GM21360 (cell line): ENCODE data around the gene TMOD3.

Experiments used
- ATAC-seq: cut with Tn5 transposase; IDR thresholded peaks from one replicate; pipeline ENCODE4 v1.9.1; 2021; ENCODE audit warnings: mild to moderate bottlenecking, moderate library complexity; ENCODE audit not compliant: unreplicated experiment

TMOD3 gene

DNA sequence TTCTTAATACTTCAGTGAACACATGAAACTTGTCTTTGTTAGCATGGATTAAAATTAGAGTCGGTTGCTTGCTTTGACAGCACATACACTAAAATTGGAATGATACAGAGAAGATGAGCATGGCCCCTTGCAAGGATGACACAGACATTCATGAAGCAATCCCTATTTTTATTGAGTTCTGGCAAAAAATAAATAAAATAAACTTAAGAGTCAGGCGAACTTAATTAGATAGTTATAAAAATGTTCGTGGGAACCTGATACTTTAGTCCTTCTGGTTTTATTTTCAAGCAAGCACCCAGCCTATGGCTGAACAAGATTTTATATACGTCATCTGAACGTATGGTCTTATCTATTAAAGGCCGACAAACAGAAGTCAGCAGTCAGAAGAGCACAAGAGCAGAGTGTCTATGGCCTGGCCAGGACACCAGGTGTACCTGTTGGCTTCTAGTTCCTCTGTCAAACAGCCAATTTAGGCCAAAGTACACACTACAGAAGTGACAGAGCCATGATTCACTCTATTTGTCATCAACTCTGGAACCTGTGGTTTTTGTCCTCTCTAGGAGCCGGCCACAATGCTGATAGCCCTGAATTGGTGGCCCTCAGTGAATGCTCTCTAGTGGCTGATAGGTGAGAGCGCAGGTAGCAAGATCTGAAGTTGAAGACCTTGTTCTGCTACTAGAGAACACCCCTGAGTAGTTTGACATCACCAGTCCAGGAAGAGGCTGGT, 77.8 kb downstream of the TMOD3 start:
- ATAC-seq = no peak

DNA sequence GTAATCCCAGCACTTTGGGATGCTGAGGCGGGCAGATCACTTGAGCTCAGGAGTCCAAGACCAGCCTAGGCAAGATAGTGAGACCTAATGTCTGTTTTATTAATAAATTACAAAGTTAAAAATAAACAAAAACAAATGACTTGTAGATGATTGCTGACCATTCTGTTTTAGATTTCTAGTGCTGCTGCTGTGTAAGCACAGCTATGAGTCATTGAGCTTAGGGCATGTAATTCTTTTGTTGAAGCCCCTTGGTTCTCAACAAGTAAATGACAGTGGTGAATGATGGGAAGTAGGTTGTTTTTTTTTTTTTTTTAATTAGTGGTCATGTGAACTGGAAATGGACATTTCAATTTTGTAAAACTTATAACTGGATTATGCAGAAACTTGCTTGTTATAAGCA, 78.9 kb downstream of the TMOD3 start:
- no peak for ATAC-seq

DNA sequence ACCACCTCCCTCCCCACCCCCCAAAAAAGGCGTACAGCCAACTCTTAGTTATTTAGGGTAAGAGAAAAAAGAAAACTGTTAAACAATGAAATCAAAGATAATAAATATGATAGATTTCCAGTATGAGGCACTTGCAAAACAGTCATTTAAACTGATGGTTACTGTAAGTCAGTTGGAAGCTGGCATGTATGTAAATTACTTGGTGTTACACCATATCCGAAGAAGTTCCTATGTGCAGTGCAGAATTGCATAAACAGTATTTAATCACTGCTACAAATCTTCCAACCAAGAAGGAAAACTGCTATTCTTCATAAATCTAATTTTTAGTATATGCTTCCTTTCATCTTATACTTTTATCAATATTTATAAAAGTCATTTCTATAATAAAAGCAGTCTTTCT, 80.1 kb downstream of the TMOD3 start:
- no peak for ATAC-seq

DNA sequence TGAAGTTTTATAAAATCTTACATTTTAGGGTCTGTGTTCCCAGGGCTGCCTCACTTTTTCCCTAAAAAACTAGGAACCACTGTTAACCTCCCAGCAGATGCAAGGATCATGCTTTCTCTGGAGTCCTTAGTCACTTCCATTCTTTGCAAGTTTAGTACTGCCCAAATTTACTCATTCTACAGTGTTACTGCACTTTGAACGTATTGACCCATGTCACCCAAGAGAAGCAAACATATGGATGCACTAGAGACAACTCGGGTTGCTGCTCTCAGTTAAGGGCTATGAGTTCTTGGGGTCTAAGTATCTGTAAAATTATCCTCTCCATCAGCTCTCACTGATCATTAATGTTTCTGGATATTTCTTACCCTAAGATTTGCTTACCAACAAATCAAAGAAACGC, 83.1 kb downstream of the TMOD3 start:
- ATAC-seq = no peak

DNA sequence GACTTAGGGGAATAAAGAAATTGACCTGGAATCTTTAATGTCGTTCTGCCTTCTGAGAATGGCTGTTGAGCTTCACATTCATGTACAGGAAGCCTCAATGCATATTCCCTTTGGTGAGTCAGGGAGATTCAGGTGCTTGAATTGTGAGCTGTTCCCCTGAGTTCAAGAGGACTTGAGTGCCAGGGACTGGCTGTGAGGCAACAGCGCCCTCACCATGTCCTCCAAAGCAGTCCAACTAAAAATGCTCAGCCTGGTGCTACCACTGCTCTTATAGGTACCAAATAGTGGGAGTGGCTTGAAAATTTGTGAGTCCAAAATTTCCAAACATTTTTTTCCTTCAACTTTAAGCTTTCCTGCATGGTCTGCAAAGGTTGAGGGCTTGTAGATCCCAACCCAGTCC, 88.0 kb downstream of the TMOD3 start:
- ATAC-seq = no peak

DNA sequence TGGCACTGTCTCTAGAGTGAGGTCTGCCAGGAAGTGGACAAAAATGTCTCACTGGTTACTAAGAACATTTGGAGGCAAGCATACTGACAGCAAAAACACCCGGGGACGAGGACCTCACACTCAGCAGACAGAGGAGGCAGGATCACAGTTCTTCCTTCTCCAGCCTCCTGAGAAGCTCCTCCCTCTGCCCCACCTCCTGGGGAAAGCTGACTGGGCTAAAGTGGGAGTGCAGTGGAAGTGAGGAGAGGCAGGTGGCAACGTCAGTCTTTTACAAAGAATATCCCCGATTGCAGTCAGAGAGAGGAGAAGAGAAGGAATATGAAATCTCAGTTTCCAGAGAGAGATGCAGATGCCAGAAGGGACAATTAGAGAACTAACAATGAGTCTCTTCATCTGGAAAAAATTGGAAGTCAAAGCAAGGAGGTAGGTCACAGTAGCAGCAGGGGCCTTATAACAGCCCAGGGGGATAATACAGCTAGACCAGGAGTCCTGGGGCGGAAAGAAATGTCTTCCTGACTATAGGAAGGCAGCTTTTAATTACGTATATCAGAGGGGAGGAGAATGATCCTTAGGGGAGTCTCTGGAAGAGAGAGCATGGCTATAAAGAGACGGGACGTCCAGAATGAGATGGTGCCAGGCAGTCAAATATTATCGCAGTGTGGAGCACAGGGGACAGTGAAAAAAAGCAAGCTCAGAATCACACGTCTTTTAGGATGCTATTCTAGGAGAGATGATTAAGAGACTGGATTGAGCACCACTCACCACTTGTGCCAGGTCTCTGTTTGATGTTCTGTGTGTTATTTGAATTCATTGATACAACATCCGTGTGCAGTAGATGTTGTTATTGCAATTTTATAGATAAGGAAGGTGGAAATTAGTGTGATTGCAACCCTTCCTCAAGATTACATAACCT, 95.0 kb downstream of the TMOD3 start:
- ATAC-seq = no peak

DNA sequence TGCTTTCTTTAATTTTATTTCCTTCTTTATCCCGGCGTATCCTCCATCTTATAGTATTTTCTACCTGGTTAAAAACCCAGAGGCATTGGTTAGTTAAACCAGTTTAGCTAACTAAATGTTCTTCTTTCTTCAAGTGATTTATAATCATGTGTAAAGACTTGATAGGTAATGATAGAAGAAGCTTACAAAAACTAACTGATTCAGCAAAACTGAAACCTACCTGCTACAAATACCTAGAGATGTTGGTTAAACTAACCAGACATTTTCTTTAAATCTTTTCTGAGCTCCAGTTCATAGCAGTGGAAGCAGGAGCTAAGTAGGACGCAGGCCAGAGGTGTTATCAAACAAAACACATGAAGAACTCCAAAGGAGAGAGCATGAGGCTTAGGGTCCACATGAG, 97.4 kb downstream of the TMOD3 start:
- ATAC-seq = no peak

DNA sequence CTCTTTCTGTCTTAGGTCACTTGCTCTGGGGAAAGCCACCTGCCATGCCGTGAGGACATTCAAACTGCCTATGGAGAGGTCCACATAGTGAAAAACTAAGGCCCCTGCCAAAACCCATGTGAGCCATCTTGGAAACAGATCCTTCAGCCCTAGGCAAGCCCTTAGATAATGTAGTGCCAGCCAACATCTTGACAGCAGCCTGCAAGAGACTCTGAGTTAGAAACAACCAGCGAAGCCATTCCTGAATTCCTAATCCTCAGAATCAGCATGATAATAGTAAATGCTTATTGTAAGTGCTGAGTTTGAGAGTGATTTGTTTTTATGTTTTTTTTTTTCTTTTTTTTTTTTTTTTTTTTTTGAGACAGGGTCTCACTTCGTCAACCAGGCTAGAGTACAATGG, 101.6 kb downstream of the TMOD3 start:
- no peak for ATAC-seq

DNA sequence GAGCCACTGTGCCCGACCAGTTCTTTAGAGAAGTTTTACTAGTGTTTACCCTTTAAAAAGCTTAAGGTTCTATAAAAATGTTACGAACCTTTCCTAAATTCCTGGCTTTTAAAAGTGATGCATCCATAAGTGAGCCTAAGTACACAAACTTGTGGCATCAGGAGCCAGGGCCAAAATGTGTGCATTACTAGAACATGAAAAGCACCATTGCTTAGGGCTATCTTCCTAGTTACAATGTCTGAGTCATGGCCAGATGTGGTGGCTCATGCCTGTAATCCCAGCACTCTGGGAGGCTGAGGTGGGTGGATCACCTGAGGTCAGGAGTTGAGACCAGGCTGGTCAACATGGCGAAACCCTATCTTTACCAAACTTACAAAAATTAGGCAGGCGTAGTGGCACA, 102.2 kb downstream of the TMOD3 start:
- no peak for ATAC-seq

DNA sequence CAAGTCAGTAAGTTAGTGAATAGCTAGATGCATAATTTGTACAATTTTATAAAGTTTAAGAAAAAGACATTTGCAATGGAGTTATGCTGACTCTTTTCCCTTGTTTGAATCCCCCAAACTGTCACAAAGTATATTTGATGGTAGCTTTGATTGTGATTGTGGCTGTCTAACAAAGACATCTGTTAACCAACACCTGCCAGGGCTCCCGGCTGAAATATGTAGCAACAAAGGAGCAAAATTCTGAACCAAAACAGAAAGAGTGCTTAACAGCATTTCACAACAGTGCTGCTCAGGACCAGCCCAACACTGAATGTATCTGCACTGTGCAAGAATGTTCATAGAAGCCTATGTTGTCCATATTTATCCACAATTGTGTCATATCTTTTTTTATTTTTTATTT, 102.7 kb downstream of the TMOD3 start:
- no peak for ATAC-seq

DNA sequence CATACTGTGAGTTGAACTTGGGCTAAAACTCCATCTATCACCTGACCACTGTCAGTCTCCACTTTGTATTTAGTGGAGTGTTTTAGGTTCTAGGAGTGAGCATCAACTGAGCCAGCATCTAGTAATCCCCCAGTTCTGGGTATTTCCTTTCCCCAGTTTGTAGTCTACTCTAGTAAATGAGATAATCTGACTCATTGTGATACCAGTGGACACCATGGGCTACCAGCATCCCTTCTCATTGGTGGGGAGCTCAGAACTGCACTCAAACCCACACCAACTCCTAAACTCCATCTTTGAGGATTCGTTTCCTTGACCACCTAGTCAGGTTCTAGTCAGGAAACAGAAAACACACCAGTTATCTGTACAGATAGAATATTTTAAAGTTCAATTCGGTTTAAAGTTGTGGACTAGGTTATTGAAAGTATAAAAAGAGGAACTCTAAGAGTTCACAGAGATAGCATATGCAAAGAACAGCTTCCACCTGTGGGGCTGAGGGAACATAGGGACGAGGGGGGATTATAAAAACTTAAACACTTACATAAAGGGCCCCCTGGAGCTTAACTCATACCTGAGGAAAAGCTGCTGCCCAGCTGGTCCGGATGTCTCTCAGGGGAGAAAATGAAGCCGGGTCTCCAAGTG, 106.1 kb downstream of the TMOD3 start:
- peak; percentile 90 for ATAC-seq

DNA sequence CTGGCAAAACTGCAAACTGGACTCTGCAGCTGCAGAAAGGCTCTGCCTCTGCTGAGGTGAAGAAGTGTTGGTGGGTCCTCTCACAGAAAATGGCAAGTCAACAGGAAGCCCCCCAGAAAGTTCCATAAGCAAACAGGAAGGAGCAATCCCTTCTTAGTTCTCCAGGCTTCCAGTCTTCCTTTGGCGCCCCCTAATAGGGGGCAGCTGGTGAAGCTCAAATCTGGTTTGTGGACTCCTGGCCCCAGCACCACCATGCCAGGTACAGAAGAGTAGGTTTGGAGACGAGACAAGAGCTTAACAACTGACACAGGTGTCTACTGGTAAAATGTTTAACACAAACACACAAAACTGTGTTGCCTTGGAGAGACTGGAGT, 106.6 kb downstream of the TMOD3 start:
- ATAC-seq = no peak

DNA sequence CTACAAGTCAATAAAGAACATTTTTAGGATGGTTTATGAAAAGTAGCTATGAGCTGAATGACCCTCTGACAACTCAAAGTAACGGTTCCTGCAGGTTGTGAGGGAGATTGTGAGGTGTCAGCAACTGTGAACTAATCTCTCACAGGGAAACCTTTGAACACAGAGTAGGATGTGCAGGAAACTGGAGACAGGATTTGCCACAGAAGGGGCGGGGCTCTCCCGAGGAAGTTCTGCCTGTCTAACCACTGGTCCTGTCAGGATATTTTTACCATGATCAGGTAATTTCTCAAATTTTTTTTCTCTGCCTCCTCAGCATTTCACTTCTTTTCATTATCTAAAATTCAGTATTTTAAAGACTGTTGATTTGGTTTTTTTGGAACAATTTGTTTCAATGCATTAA, 108.8 kb downstream of the TMOD3 start:
- no peak for ATAC-seq

DNA sequence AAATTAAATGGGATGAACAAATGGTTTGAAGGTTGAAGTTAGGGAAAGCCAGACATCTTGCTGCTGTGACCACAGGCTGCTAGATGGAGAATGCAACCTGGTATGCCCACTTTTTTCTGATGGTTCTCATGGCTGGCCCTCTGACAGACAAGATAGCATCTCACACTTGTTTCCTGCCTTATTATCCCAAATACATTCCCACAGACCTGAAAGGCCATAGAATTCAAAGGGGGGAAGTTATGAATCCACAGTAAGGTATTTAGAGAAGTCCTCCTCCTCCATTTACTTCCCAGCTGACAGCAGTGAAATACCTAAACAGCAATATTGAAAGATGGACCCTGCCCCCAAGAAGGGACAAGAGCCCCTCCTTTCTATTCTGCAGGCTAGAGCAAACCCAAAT, 109.8 kb downstream of the TMOD3 start:
- ATAC-seq = no peak

DNA sequence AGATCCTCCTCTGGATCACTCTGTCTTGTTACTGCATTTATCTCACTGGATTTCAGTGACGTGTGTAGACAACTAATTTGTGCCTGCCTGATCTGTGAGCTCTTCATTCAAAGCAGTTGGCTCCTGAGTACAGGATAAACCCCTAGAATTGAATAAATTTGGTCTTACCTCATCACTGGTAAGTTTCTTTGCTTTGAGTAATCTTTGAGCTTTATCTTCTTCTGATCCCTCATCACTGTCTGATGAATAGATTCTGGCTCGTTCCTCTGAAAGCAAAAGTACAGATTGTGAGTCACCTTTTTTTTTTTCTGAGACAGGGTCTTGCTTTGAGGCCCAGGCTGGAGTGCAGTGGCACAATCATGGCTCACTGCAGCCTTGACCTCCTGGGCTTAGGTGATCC, 117.7 kb downstream of the TMOD3 start:
- ATAC-seq = no peak

DNA sequence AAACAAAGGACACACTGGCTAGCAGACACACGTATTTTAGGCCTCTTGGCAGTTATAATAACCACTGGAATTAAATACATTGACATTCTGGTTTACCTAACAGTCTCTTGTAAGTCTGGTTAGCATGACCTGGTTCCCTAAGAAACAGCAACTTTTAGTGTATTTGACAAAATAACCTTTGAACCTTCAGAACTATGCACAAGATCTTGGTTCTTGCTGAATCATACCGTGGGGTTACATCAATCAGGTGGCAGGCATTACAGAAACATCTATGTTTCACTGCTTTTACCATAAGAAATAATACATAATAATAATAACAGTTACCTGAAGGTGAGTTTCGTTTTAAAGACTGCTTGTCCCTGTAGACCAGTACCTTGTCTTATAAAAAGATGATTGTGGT, 123.4 kb downstream of the TMOD3 start:
- no peak for ATAC-seq

DNA sequence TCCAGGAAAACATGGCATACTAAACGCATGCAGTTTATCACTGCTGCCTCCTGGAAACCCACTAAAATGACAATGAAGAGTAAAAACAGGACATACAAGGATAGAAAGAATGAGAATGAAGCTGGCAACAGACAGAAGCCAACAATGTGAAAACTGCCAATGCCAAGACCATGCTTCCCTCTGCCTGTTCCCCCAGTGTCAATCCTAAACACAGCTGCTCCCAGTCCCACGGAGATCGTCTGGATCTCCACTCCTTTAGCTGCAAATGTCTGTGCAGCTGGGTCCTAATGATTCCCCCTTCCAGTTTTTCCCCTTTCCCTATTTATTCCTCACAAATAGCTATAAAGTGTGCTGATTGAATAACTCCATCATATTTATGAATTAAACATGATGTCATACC, 126.1 kb downstream of the TMOD3 start:
- ATAC-seq = no peak
